ENCODE measurements around the gene FAM193B.

- TF ChIP-seq POLR2A (IDR thresholded peaks at IDR 0.05; ENCODE audit: low read length) (no peak), GATA1 (IDR thresholded peaks at IDR 0.05; ENCODE audit: low read depth, low read length) (no peak)
These were observed 37.3 kb upstream of the FAM193B start for GRCh38 chr5:177591690-177592009.

All from erythroblast (primary cell).